HG03354 (cell line): ENCODE measurements around the gene ZNF618.

ENCODE experiments used
- ATAC-seq: cut with Tn5 transposase; IDR thresholded peaks from one replicate; pipeline ENCODE4 v1.9.1; 2021; ENCODE audit warnings: mild to moderate bottlenecking; ENCODE audit not compliant: unreplicated experiment, poor library complexity, severe bottlenecking

ZNF618 gene, protein sequence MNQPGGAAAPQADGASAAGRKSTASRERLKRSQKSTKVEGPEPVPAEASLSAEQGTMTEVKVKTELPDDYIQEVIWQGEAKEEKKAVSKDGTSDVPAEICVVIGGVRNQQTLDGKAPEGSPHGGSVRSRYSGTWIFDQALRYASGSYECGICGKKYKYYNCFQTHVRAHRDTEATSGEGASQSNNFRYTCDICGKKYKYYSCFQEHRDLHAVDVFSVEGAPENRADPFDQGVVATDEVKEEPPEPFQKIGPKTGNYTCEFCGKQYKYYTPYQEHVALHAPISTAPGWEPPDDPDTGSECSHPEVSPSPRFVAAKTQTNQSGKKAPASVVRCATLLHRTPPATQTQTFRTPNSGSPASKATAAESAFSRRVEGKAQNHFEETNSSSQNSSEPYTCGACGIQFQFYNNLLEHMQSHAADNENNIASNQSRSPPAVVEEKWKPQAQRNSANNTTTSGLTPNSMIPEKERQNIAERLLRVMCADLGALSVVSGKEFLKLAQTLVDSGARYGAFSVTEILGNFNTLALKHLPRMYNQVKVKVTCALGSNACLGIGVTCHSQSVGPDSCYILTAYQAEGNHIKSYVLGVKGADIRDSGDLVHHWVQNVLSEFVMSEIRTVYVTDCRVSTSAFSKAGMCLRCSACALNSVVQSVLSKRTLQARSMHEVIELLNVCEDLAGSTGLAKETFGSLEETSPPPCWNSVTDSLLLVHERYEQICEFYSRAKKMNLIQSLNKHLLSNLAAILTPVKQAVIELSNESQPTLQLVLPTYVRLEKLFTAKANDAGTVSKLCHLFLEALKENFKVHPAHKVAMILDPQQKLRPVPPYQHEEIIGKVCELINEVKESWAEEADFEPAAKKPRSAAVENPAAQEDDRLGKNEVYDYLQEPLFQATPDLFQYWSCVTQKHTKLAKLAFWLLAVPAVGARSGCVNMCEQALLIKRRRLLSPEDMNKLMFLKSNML

DNA sequence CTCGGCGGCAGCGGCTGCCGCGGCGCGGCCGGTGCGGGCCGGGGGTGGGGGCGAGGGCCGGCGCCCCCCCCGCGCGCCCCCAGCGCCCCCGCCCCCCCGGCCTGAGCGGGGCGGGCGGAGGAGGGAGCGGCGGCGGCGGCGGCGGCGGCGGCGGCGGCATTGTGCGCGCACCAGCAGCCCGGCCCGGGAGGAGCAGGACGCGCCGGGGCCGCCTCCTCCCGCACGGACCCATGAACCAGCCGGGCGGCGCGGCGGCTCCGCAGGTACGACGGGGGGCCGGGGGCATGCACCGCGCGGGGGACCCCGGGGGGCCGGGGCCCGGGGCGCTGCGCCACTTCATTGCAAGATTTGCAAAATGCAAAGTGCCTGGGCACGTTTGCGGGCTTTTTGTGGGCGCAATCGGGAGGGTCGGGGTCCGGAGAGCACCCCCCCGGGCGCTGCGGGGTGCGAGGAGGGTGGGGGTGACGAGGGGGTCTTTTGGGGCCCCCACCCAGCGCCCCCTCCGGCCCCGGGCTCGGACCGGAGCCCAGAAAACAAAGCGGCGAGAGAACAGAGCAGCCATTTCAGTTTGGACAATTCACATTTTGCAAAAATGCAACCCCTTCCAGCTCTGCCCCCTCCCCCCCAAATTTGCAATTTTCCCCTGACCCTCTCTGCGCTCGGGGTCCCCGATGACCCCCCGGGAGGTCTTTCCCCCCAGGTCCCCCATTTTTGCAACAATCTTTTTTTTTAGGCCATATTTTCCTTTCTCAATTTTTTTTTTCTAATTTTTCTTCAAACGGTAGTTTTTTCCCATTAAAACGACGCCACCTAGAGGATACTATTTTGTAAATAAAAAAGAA is at the start of gene ZNF618:
Gene ZNF618, plus strand, starts transcription at position 159 of the 842 bp plus-strand sequence. Its CDS starts 72 bp downstream, at position 231.
- peak; percentile 62 for ATAC-seq

DNA sequence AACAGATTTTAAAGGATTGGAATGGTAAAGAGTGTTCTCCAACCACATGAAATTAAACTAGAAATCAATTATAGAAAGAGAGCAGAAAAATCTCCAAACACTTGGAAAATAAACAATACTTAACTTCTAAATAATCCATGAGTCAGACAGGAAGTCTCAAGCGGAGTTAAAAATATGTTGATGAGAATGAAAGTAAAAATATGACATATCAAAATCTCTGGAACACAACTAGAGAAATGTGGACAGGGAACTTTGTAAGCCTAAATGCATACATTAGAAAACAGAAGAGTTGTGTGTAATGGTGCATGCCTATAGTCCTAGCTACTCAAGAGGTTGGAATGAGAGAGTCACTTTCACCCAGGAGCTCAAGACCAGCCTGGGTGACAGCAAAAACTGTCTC is 47.9 kb upstream of the ZNF618 start:
- no peak for ATAC-seq

DNA sequence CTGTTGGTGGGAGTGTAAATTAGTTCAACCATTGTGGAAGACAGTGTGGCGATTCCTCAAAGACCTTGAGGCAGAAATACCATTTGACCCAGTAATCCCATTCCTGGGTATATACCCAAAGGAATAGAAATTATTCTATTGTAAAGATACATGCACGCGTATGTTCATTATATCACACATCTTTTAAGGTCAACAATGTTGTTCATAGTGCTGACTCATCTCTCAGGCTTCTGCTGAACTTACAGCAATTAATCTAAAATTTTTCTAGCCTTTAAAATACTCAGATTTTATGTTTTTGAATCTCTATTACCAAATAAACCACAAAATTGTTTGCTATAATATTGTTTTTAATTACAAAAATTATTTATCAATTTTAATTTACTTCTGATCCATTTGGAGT is 38.8 kb upstream of the ZNF618 start:
- no peak for ATAC-seq

DNA sequence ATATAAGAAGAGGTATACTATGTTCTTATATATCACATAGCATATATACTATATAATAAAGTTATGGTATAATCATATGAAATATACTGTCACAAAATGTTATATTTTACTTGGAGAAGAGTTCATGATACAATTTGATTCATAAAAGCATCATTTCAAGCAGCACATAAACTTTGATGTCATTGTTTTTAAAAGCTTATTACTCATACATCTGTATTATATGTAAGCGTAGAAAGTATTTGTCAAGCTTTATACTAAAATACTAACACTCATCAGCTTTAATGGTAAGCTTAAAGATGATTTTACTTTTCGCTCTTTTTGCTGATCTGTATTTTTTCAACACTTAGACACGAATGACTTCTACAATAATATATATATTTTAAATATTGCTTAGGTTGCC is 34.0 kb upstream of the ZNF618 start:
- ATAC-seq = no peak

DNA sequence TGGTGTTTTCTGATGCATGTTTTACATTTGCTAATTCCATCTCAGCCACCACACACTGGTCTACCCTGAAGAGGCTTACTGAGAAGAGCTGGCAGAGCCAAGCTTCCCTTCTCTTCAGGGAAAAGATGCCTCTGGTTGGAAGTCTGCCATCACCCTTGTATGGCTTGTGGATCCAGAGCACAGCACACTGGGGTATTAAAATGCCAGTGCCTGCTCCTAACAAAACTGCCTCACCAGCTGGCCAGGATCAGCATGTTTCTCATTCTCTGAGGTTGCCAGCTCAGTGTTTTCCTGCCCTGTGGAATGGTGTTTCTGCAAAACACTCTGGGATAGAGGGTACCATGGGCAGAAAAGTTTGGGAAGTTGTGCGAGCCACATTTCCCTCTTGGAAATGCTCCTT is 31.6 kb upstream of the ZNF618 start:
- ATAC-seq = no peak

DNA sequence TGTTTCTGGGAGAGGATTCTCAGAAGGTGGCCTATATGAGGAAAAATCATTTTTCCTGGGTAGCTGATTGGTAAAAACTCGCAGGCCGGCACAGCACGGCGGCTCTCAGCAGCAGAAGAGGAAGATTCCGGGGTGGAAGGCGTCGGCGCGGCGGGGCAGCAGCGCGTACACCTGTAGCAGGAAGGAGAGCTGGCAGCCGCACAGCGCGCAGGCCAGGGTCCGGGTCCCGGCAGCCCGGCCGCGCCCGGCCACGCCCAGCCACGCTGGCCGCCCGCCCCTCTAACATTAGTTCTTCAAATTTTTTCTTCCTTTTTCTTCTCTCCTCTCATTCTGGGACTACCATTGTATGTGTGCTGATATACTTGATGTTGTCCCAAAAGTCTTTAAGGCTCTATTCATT is 24.8 kb upstream of the ZNF618 start:
- ATAC-seq = no peak

DNA sequence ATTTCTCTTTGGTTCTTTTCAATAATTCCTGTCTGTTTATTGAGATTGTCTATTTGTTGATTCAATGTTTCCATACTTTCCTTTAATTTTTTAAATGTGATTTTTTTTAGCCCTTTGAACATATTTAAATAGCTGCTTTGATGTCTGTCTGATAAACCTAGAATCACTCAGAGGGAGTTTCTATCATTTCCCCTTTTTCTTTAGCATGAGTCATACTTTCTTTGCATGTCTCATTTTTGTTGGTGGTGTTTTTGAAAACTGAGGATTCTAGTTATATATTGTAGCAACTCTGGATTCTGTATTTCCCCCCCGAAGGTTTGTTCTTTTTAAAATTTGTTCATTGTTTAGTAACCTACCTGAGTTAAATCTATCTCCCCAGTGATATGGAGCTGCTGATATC is 24.2 kb upstream of the ZNF618 start:
- no peak for ATAC-seq

DNA sequence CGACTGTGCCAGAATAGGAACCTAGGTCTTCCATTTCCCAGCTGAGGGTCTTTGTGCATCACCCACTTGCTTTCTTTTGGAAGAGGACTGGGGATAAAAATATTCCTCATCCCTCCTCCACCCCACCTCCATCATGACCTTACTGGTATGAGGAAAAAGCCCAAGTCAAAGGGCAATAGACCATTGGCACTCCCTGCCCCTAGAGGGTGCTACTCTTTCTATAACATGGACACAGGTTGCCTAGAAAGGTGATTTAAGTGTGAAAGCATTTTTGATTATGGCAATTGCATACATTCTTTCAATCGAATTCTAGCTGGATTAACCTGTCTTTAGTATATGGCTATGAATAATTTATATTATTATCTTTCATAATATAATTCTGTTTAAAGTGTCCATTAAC is 22.8 kb upstream of the ZNF618 start:
- ATAC-seq = no peak

DNA sequence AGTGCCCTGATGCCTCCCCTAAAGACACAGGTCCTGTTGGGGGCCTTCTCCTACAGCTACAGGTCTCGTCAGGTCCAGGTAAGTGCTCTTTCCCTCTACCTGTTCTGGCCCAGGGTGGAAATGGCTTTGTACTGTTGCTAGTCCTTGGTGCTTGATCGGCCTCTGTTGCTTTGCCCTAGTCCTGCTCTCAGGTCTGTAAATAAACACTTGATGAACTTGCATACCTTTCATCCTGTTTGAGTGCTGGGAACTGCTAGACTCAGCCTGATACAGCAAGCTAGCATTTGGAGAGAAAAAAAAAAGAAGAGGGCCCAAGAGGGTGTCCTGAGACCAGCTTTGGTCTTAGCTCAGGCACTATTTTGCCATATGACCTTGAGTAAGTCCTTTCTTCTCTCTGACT is 21.8 kb upstream of the ZNF618 start:
- no peak for ATAC-seq

DNA sequence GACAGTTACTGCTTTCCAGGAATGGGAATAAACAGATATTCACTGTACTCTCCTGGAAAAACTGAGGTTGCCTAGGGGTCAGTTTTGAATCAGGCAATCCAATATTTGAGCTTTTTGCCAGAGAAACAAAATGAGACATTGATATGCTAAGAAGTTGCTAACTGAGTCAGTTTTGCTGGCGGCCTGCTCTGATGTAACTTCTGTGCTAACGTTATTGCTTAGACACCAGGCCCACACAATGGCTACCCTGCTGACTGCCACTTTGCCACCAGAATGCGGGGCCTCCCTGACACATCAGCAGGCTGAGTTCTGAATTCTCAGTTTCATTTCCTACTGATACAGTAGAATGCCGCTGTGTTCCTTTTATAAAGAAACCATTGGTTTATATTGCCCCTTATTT is 18.2 kb upstream of the ZNF618 start:
- ATAC-seq = no peak

DNA sequence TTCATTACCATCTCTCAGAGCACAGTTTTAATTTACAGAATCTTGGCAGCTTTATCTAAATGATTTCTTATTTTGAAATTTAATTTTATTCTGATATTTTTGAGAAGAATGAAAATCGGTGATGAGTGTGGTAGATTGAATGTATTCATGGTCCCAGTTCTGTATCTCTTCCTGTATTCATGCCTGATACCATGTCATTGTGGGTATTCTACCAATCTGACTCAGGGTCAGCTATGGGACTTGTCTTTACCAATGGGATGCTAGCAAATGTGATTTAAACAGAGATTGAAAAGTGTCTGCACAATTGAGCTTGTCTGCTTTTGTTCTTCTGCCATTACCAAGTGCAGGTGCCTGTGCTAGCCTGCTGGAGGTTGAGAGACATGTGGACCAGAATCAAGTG is 17.8 kb upstream of the ZNF618 start:
- no peak for ATAC-seq

DNA sequence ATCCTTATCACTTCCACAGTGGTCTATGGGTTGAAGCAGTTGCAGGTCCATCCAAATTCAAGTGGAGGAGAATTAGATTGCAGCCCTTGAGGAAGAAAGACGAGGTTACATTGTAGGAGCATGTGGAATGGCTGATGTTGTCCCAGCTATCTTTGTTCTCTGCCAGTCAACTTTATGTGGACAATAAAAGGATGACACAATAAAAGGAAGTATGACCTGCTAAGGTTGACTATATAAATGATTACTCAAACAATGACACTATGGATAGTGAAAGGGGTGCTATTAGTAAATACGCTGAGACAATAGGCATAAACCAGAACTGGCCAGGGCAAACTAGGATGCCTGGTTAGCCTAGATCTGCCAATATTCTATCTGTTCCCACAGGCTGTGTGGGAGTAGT is 12.8 kb upstream of the ZNF618 start:
- ATAC-seq = no peak

DNA sequence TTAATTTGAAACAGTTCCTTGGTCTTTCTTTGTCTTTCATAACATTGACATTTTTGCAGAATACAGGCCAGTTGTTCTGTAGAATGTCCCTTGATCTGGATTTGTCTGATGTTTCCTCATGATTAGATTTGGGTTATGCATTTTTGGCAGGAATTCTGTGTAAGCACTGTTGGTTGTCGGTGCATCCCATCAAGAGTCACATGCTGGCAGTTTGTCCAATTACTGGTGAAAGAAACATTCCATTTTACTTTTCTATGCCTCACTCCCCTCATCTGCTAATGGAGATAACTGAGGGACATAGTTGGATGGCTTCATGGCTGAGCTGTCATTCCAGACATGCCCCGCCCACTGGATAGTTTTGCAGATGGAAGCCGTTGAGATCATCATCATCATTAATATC is 7.6 kb upstream of the ZNF618 start:
- ATAC-seq = no peak

DNA sequence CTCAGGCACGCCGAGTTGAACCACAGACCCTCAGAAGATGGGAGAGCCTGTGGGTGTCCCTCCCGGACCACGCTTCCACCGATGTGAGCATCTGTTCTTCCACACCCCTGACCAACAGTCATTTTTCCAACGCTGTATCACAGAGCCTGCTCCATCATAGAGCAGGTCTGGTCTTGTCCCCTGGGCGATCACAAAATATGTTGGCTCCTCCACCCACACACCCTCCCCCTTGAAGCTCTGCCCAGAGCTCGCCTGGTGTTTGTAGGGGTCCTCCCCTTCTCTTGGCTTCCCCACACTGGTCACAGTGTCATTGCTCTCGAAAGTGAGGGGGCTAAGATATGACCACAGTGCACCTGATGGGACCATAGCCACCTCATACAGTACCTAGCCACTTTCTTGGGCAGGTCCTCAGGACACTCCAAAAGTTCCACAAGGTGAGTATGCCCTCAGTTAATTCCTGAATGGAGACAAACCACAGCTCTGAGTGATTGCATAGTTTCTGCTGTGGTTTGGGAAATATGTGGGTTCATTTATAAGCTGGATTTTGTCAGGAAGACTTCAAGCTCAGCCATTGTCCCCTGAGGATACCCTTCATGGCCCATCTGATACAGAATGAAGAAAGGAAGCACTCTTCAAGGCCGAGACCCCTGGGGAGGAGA is 3.5 kb upstream of the ZNF618 start:
- ATAC-seq = no peak

DNA sequence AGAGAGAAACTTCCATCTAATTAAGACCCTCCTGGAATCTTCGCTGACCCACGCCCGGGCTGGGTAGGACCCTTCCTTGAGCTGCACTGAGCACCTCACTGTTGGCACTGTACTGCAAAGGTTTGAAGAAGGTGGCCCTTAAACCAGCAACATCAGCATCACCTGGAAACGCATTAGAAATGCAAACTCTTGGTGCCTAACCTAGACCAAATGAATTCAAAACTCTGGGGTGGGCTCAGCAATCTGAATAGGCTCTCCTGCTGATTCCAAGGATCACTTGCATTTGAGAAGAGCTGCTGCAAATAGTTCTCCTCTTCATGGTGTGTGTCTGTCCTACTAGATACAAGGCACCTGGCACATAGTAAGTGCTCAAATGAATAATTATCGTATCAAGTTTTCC is 2.7 kb upstream of the ZNF618 start:
- ATAC-seq = no peak

DNA sequence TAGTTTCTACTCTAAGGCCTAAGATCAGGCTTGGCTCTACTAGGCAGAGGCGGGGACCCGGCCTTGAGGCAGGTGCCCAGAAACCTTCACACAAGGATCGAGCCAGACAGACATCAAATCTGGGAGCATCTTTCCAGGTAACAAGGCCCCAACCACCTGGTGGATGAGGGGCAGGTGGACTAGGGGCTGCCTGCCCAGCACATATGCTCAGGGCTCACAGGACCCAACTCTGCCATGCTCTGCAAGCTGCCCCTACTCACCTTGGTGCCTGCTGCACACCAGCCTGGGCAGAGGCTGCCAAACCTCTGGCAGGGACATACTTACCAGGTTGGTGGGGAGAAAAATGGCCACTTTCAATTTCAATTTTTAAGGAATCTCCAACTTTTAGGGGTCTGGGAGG is 2.2 kb upstream of the ZNF618 start:
- ATAC-seq = no peak

DNA sequence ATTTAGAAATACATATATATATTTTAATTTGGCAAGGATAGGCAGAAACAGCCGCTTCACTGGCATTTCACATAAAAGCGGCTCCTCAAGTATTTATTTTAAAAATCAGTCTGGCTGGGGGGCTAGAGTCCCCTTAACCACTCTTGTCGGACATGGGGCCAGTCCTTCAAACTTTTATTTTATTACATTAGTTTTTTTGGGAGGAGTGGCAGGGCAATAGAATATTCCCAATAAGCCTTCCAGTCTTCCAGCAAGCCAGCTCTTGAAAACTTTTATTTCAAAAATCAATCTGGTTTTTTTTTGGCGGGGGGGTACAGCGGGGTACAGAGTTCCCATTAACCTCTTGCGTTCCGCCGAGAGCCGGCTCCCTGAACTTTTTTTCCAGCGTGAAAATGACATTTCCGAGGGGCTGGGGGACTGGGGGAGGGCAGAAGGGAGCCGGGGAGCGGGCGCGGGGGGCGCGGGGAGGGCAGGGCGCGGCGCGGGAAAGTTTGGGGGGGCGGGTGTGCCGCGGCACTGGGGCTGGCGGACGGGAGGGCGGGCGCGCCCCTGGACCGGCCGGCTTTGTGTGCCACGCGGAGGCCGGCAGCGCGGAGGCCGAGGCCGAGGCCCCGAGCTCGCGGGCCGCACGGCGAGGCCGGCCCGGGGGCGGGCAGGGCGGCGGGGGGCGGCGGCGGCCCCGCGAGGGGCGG is 504 bp upstream of the ZNF618 start:
- ATAC-seq = no peak

DNA sequence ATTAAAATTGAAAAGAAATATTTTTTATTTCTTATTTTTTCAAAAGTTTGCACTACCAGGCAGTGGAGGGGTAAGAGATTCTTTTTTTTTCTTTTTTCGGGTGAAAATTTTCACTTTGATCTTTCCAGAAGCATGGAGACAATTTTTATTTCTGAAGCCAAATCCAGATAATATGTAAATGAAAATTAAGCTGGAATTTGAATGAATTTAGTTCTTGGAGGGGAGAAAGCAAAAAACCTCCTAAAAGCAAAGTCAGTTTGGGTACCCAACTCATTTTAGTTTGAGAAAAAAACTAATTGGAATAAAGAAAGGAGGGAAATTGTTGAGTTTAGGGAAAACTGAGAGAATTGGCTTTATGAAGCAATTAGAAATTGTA is 872 bp downstream of the ZNF618 start:
- no peak for ATAC-seq

DNA sequence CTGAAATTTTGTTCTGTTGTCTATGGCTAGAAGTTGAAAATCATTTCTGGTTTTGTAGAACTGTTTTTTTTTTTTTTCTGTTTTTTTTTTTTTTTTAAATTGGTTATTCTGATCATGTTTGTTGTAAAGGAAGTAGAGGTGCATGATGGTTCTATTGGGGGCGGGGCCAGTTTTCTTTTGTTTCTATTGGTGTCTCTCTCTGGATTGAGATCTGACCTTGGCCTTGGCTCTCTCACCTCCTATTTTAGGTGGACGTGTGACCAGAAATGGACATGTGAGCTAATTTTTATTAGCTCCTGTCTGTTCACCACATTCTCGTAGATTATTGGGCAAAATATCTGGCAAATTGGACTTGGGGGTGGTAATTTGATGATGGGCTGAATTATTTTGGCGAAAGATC is 3.2 kb downstream of the ZNF618 start:
- no peak for ATAC-seq
